H1 (cell line): Measurements from ENCODE around the gene ZNF385C. TPM values are rescaled to one million over a fixed set of nuclear protein-coding genes. Genes with fewer than 3 reads are reported as not detected.

Experiments
- CTCF ChIA-PET: fragments of 300-600 bp; sonication (Branson Sonifier 250); formaldehyde crosslinking; loops from one replicate; lab custom pipeline; 2021; ENCODE audit not compliant: partially characterized antibody; lab: Charles Lee
- POLR2A ChIA-PET: fragments of 300-600 bp; sonication (Branson Sonifier 250); formaldehyde crosslinking; loops from one replicate; lab custom pipeline; 2021; ENCODE audit warnings: inconsistent platforms; ENCODE audit not compliant: partially characterized antibody; lab: Charles Lee
- DNase-seq, 2 experiments: peaks; one replicate each; pipeline versions ENCODE4 v3.0.0 to v3.0.0-alpha.2; 2010 to 2022; ENCODE audit warnings: low spot score in 2 of 2, low read depth in 1 of 2, mixed read lengths in 1 of 2
- FAIRE-seq: peaks from 2 replicates; lab custom pipeline; 2011; peaks lifted over from hg19 to GRCh38; lab: Jason Lieb, UNC
- H2AFZ ChIP-seq: 2 replicates; pipeline ENCODE4 v1.8.1; 2012; ENCODE audit warnings: low read length, inconsistent platforms
- H2AK5ac ChIP-seq: 2 replicates; pipeline ENCODE4 v1.6.1; 2013; ENCODE audit warnings: low read depth, low read length
- H2BK120ac ChIP-seq: replicated peaks from 2 replicates; pipeline ENCODE3; 2013; ENCODE audit warnings: low read depth, low read length, inconsistent platforms
- H2BK12ac ChIP-seq: 2 replicates; pipeline ENCODE4 v1.6.1; 2013; ENCODE audit warnings: low read depth, low read length
- H2BK15ac ChIP-seq: 2 replicates; pipeline ENCODE4 v1.6.1; 2013; ENCODE audit warnings: low read length
- H2BK20ac ChIP-seq: 2 replicates; pipeline ENCODE4 v1.6.1; 2013; ENCODE audit warnings: low read length
- H2BK5ac ChIP-seq: 2 replicates; pipeline ENCODE4 v1.6.1; 2013; ENCODE audit warnings: low read depth, low read length
- H3K14ac ChIP-seq: 2 replicates; pipeline ENCODE4 v1.6.1; 2013; ENCODE audit warnings: inconsistent platforms; ENCODE audit not compliant: insufficient read length
- H3K18ac ChIP-seq: 2 replicates; pipeline ENCODE4 v1.6.1; 2013; ENCODE audit warnings: low read length; ENCODE audit errors: extremely low read depth
- H3K23ac ChIP-seq: 2 replicates; pipeline ENCODE4 v1.6.1; 2013; ENCODE audit warnings: inconsistent platforms; ENCODE audit not compliant: insufficient read length
- H3K23me2 ChIP-seq: 2 replicates; pipeline ENCODE4 v1.6.1; 2013; ENCODE audit warnings: low read depth, low read length
- H3K27ac ChIP-seq: 2 replicates; pipeline ENCODE4 v1.6.1; 2011; ENCODE audit warnings: low read depth, low read length, inconsistent platforms
- H3K27me3 ChIP-seq, 4 experiments: replicated peaks in 1 of 4; 1 replicate in 1 of 4; 2 replicates in 3 of 4; pipeline versions ENCODE4 v1.6.1 to v1.8.1; 2011 to 2013; ENCODE audit warnings: low read length in 3 of 4, mild to moderate bottlenecking in 3 of 4, inconsistent platforms in 2 of 4, mixed read lengths in 2 of 4, moderate library complexity in 1 of 4; ENCODE audit not compliant: control insufficient read depth in 3 of 4, insufficient read depth in 3 of 4; ENCODE audit errors: extremely low read depth in 1 of 4
- H3K36me3 ChIP-seq, 4 experiments: 2 replicates each; pipeline versions ENCODE4 v1.6.1 to v1.8.1; 2011 to 2013; ENCODE audit warnings: mild to moderate bottlenecking in 4 of 4, low read length in 3 of 4, moderate library complexity in 2 of 4, control low read depth in 1 of 4, inconsistent platforms in 1 of 4; ENCODE audit not compliant: insufficient read depth in 4 of 4, control insufficient read depth in 2 of 4
- H3K4ac ChIP-seq: replicated peaks from 2 replicates; pipeline ENCODE3; 2013; ENCODE audit warnings: low read length, low read depth, mixed read lengths, inconsistent platforms; ENCODE audit not compliant: insufficient read length
- H3K4me1 ChIP-seq, 4 experiments: replicated peaks in 1 of 4; 1 replicate in 1 of 4; 2 replicates in 3 of 4; pipeline versions ENCODE4 v1.6.1 to v1.8.1; 2011 to 2013; ENCODE audit warnings: low read length in 3 of 4, inconsistent platforms in 2 of 4, mixed read lengths in 1 of 4; ENCODE audit not compliant: insufficient read depth in 4 of 4, control insufficient read depth in 3 of 4
- H3K4me2 ChIP-seq, 2 experiments: 2 replicates each; pipeline versions ENCODE4 v1.6.1 to v1.8.1; 2011 to 2013; ENCODE audit warnings: low read depth in 2 of 2, low read length in 2 of 2, control low read depth in 1 of 2, inconsistent platforms in 1 of 2, mild to moderate bottlenecking in 1 of 2; ENCODE audit not compliant: insufficient read depth in 1 of 2
- H3K4me3 ChIP-seq, 4 experiments: fragments of 200-600, 300-600 bp in 1 of 4; sonication (generic), shearing (Covaris generic), sonication (Bioruptor Twin) in 1 of 4; 2 replicates each; pipeline versions ENCODE4 v1.5.1 to v1.8.1; 2011 to 2016; ENCODE audit warnings: low read length in 4 of 4, low read depth in 3 of 4, control low read depth in 2 of 4, inconsistent platforms in 2 of 4, mild to moderate bottlenecking in 2 of 4, mixed read lengths in 1 of 4, moderate library complexity in 1 of 4; ENCODE audit not compliant: insufficient read depth in 2 of 4; ENCODE audit errors: extremely low read depth in 1 of 4
- H3K56ac ChIP-seq: replicated peaks from 2 replicates; pipeline ENCODE3; 2013; ENCODE audit warnings: low read depth, mild to moderate bottlenecking, mixed read lengths, low read length, inconsistent platforms; ENCODE audit not compliant: insufficient read length
- H3K79me1 ChIP-seq: 2 replicates; pipeline ENCODE4 v1.6.1; 2013; ENCODE audit warnings: low read depth, low read length, control low read depth
- H3K79me2 ChIP-seq, 2 experiments: 2 replicates each; pipeline versions ENCODE4 v1.6.1 to v1.8.1; 2012 to 2013; ENCODE audit warnings: low read length in 2 of 2, mild to moderate bottlenecking in 2 of 2, inconsistent platforms in 1 of 2; ENCODE audit not compliant: insufficient read depth in 2 of 2, control insufficient read depth in 1 of 2
- H3K9ac ChIP-seq, 4 experiments: replicated peaks in 1 of 4; 1 replicate in 1 of 4; 2 replicates in 3 of 4; pipeline versions ENCODE4 v1.6.1 to v1.8.1; 2011 to 2013; ENCODE audit warnings: low read depth in 3 of 4, low read length in 3 of 4, control low read depth in 2 of 4, mild to moderate bottlenecking in 2 of 4, moderate library complexity in 2 of 4, inconsistent platforms in 1 of 4; ENCODE audit errors: extremely low read depth in 1 of 4
- H3K9me3 ChIP-seq, 2 experiments: 2 replicates each; pipeline versions ENCODE4 v1.6.1 to v1.8.1; 2012 to 2013; ENCODE audit warnings: mild to moderate bottlenecking in 2 of 2, moderate library complexity in 2 of 2, control low read depth in 1 of 2, inconsistent platforms in 1 of 2, low read depth in 1 of 2, low read length in 1 of 2, mixed read lengths in 1 of 2; ENCODE audit not compliant: insufficient read depth in 2 of 2
- H4K20me1 ChIP-seq, 2 experiments: replicated peaks in 1 of 2; 2 replicates each; pipeline versions ENCODE3 to v1.8.1; 2011 to 2013; ENCODE audit warnings: inconsistent platforms in 2 of 2, low read length in 2 of 2, mild to moderate bottlenecking in 1 of 2; ENCODE audit not compliant: insufficient read depth in 2 of 2, control insufficient read depth in 1 of 2
- H4K5ac ChIP-seq: 2 replicates; pipeline ENCODE4 v1.6.1; 2013; ENCODE audit warnings: low read length, low read depth, mixed read lengths, inconsistent platforms; ENCODE audit not compliant: insufficient read length
- H4K8ac ChIP-seq: 2 replicates; pipeline ENCODE4 v1.8.0; 2013; ENCODE audit warnings: mild to moderate bottlenecking, moderate library complexity, low read length, inconsistent platforms; ENCODE audit not compliant: insufficient read depth; ENCODE audit errors: extremely low read depth
- H4K91ac ChIP-seq: replicated peaks from 2 replicates; pipeline ENCODE3; 2013; ENCODE audit warnings: low read length, mixed read lengths, inconsistent platforms; ENCODE audit not compliant: insufficient read length
- POU5F1 ChIP-seq: IDR thresholded peaks from 2 replicates; pipeline ENCODE4 v1.6.1; 2011; ENCODE audit warnings: low read depth, mild to moderate bottlenecking, low read length, moderate library complexity
- RXRA ChIP-seq: IDR thresholded peaks from 2 replicates; pipeline ENCODE4 v1.6.1; 2011; ENCODE audit warnings: low read depth, mild to moderate bottlenecking, low read length, moderate library complexity; ENCODE audit not compliant: insufficient read depth
- WGBS, 2 experiments: shearing (Covaris generic) in 1 of 2; methylation state at CpG; one replicate each; pipeline versions ENCODE4 v1.1.6 to v1.1.7; 2013 to 2015; ENCODE audit warnings: low lambda C conversion rate in 2 of 2, mixed read lengths in 2 of 2, inconsistent platforms in 1 of 2, low coverage in 1 of 2, missing lambda C conversion rate in 1 of 2; ENCODE audit not compliant: insufficient replicate concordance in 2 of 2, insufficient coverage in 1 of 2, insufficient read length in 1 of 2; ENCODE audit errors: extremely low coverage in 1 of 2, missing lambda C conversion rate in 1 of 2; 5-methylcytosine and 5-hydroxymethylcytosine counted together
- polyA plus RNA-seq, 7 experiments: library from polyadenylated mRNA; depleted of rRNA in 3 of 7; stranded (reverse) in 5 of 7; unstranded in 2 of 7; fragments of >200 nt in 5 of 7; fragments of 200-250 nt in 2 of 7; gene quantifications; 1 replicate in 5 of 7; 2 replicates in 1 of 7; 4 replicates in 1 of 7; pipeline versions ENCODE4 v1.2.1 to v1.2.3, GENCODE V29; 2011 to 2013; ENCODE audit warnings: missing spikeins in 2 of 7, mixed read lengths in 2 of 7
- total RNA-seq: library from RNA; stranded (reverse); fragmentation: NEBNext Ultra II Directional; extraction: Animal tissue kit (Norgen Biotek cat#: 25700); gene quantifications from 2 replicates; pipeline ENCODE4 v1.2.1, GENCODE V29; 2021

Gene ZNF385C
- total and polyA plus RNA-seq, 2 of the 8 experiments (the other 6 are each of a cell fraction or from before 2014, with no cell fraction given), result 3.9 to 6.1 TPM

DNA sequence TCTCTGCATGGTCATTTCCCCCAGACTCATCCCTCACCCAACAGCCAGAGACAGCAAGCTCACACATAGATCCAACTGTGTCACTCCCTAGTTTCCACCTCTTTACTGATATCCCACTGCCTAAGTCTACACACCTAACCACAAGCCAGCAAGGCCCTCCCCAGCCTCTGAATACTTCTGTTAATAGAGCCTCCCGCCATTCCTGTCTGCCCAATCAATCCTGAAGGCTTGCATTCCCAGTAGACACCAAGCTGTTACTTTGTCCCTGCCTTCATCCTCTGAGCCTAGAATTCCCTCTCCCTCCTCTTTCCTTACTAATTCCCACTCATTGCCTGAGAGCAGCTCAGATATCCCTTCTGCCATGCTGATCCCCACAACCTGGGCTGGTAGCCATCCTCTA lies 52.6 kb downstream of the ZNF385C start:
- no peak overlapping the region for H3K56ac ChIP-seq
- no peak for DNase-seq
- CTCF ChIA-PET, result interaction anchor here (0.8 to 38.8 kb wide), 9 partner anchors 8 to 61 kb away, joined by 3 to 1084 read pairs (median 5); partner anchors contain the start of genes DHX58, DNAJC7, HSPB9 and KAT2A
- H3K14ac ChIP-seq, result no peak overlapping the region
- H3K23ac ChIP-seq, result no peak overlapping the region
- peaks cover 0 to 4% (median 0%) of the 10 kb centered on the region in 4 experiments; a peak in 2 of 7 replicates for H3K27me3 ChIP-seq
- no peak overlapping the region for H2BK20ac ChIP-seq
- no peaks in the 10 kb centered on the region for H3K79me2 ChIP-seq
- H2AK5ac ChIP-seq, result no peak overlapping the region
- WGBS, 2 experiments, result 73% methylated on average over 1 of the region's 1 CpG; no CpG with 5 or more reads in 1 of the 2 experiments
- POLR2A ChIA-PET, result interaction anchor here (0.6 to 2.0 kb wide), 6 partner anchors 8 to 1270 kb away, joined by 3 to 8 read pairs (median 4); partner anchors contain the start of gene DNAJC7
- no peak overlapping the region for H4K8ac ChIP-seq
- no peak overlapping the region for H2BK15ac ChIP-seq
- no peak overlapping the region for H2AFZ ChIP-seq
- H3K27ac ChIP-seq, result no peak overlapping the region
- no peaks in the 10 kb centered on the region for H3K9me3 ChIP-seq
- peaks cover 0 to 2% (median 0%) of the 10 kb centered on the region in 4 experiments; a peak in 4 of 7 replicates for H3K4me1 ChIP-seq
- no peaks in the 10 kb centered on the region for H3K36me3 ChIP-seq
- TF ChIP-seq POU5F1, result no peak
- TF ChIP-seq RXRA, result no peak
- FAIRE-seq, result no peak
- H4K5ac ChIP-seq, result no peak overlapping the region
- peaks cover 6% of the 10 kb centered on the region; the same call in 1 of the 2 replicates for H3K23me2 ChIP-seq
- H4K91ac ChIP-seq, result no peak overlapping the region
- no peak overlapping the region for H2BK120ac ChIP-seq
- H3K4me2 ChIP-seq, result no peak overlapping the region
- no peaks in the 10 kb centered on the region for H4K20me1 ChIP-seq
- no peaks in the 10 kb centered on the region for H3K79me1 ChIP-seq
- H2BK12ac ChIP-seq, result no peak overlapping the region
- H2BK5ac ChIP-seq, result no peak overlapping the region
- no peak overlapping the region for H3K4ac ChIP-seq
- no peak overlapping the region for H3K18ac ChIP-seq
- no peak overlapping the region for H3K9ac ChIP-seq
- no peak overlapping the region for H3K4me3 ChIP-seq
